Activated T-helper 1 cell treated with anti-CD3 and anti-CD28 coated beads, Interleukin-12 subunit alpha, Interleukin-12 subunit beta, Interleukin-2, Interleukin-4 antibody, amounts not matched to agents 30 ng/mL and 10 ng/mL and 1 ng/mL, durations not matched to agents 14 hours and 24 hours and 36 hours (primary cell): ENCODE measurements around the gene C5orf15. TPM values are rescaled to one million over a fixed set of nuclear protein-coding genes. Genes with fewer than 3 reads are reported as not detected.
A peak's percentile ranks its signal among the peaks of the same experiment; 100 is the strongest.
"Not testable (repeated sequence)": the region's sequence is repeated elsewhere in the genome, so short reads cannot be mapped to it uniquely, and the experiment has no call there.

ENCODE experiments used
- DNase-seq: peaks from one replicate; pipeline ENCODE4 v3.0.0; 2021; ENCODE audit warnings: low spot score
- H3K27ac Mint-ChIP-seq: one replicate; pipeline ENCODE4 v1.8.0; 2021; ENCODE audit warnings: mild to moderate bottlenecking, mixed read lengths
- H3K27me3 Mint-ChIP-seq: one replicate; pipeline ENCODE4 v1.8.0; 2022; ENCODE audit warnings: mild to moderate bottlenecking, moderate library complexity, mixed read lengths; ENCODE audit not compliant: insufficient read depth
- H3K36me3 Mint-ChIP-seq: one replicate; pipeline ENCODE4 v1.8.0; 2021; ENCODE audit warnings: low read depth, mixed read lengths
- H3K4me1 Mint-ChIP-seq: one replicate; pipeline ENCODE4 v1.8.0; 2021; ENCODE audit warnings: low read depth, mixed read lengths
- H3K4me3 Mint-ChIP-seq: one replicate; pipeline ENCODE4 v1.8.0; 2021; ENCODE audit warnings: mild to moderate bottlenecking, moderate library complexity, mixed read lengths
- H3K9me3 Mint-ChIP-seq: one replicate; pipeline ENCODE4 v1.8.0; 2021; ENCODE audit warnings: mixed read lengths
- intact Hi-C: fragments of 100-400 bp; cut with micrococcal nuclease; formaldehyde crosslinking; loops from one replicate; pipeline ENCODE4 v1.15.1; 2024
- total RNA-seq: library from RNA; stranded (reverse); gene quantifications from 2 replicates; pipeline ENCODE4 v1.2.3, GENCODE V29; 2022

Gene C5orf15
- total RNA-seq, 1 donor from 2014 or later = 50.0 TPM

DNA sequence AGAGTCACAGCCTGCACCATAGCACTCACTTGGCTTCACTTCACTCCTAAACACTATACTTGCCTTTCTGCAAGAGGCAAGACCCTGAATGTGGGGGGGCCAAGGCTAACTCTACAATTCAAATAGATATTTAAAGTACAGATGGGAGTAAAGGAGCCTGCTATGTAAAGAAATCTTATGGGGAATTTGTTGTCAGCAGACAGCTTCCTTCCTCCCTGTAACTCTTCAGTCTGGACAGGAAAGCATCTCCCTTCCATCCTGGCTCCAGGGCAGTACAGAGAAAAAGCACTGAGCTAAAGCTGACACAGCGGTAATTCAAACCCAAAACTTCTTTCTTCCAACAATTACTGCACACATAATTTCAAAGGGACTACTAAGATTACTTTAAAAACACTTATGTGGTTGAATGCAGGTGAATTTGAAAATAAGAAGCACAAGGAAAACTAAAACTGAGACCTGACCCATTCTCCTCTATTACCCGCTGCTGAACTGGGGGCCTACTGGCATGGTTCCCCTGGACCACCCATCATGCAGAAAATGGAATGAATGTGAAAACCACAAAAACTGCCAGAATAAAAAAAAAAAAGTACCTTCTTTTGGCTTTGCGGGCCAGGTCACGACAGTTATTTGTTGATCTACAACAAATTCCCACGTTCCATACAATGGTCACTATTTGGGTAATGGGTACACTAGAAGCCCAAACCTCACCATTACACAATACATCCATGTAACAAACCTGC lies 22.9 kb upstream of the C5orf15 start:
- Mint-ChIP-seq H3K27me3 (no peaks in the 10 kb centered on the region), H3K4me3 (no peak overlapping the region), H3K27ac (no peak overlapping the region), H3K4me1 (peaks cover 23% of the 10 kb centered on the region), H3K9me3 (no peaks in the 10 kb centered on the region), H3K36me3 (peaks cover 27% of the 10 kb centered on the region)
- intact Hi-C loops = no loop called here
- no peak for DNase-seq

- intact Hi-C loops = no loop called here
- H3K27me3 Mint-ChIP-seq = no peaks in the 10 kb centered on the region
- H3K4me1 Mint-ChIP-seq = peaks cover 19% of the 10 kb centered on the region
- H3K4me3 Mint-ChIP-seq = no peak overlapping the region
- no peak overlapping the region for H3K27ac Mint-ChIP-seq
- peaks cover 32% of the 10 kb centered on the region for H3K36me3 Mint-ChIP-seq
- H3K9me3 Mint-ChIP-seq = no peaks in the 10 kb centered on the region
- DNase-seq = no peak
Observed at GRCh38 chr5:133990396-133990795, 22.0 kb upstream of the C5orf15 start.

GRCh38 chr5:133985540-133986180 lies 17.2 kb upstream of the C5orf15 start:
- no peak overlapping the region for H3K4me3 Mint-ChIP-seq
- DNase-seq = no peak
- H3K27me3 Mint-ChIP-seq = no peaks in the 10 kb centered on the region
- no peaks in the 10 kb centered on the region for H3K9me3 Mint-ChIP-seq
- H3K36me3 Mint-ChIP-seq = peaks cover 50% of the 10 kb centered on the region
- no peak overlapping the region for H3K27ac Mint-ChIP-seq
- intact Hi-C loops = no loop called here
- peaks cover 13% of the 10 kb centered on the region for H3K4me1 Mint-ChIP-seq

GRCh38 chr5:133983674-133984073 lies 15.2 kb upstream of the C5orf15 start:
- peaks cover 47% of the 10 kb centered on the region for H3K36me3 Mint-ChIP-seq
- intact Hi-C loops = no loop called here
- no peaks in the 10 kb centered on the region for H3K9me3 Mint-ChIP-seq
- H3K27me3 Mint-ChIP-seq = no peaks in the 10 kb centered on the region
- no peak for DNase-seq
- H3K27ac Mint-ChIP-seq = no peak overlapping the region
- peaks cover 12% of the 10 kb centered on the region for H3K4me1 Mint-ChIP-seq
- no peak overlapping the region for H3K4me3 Mint-ChIP-seq

DNA sequence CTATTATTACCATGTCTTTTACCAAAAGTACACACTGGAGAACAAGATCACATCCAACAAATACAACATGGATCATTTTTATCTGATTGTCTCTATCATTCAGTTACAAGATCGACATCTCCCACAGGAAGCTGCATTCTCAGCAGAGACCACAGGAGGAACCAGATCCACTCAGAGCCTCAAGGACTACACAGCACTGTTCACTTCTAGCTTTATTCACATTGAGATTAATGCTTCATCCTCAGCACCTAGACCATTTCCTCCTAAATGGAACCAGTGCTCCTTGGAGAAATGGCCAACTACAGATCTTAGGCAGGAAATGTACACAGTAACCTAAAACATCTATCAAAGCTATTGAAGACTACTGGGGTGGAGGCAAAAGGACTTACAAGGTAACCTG lies 13.3 kb upstream of the C5orf15 start:
- Mint-ChIP-seq H3K36me3 (peaks cover 52% of the 10 kb centered on the region), H3K27me3 (no peaks in the 10 kb centered on the region), H3K27ac (no peak overlapping the region)

DNA sequence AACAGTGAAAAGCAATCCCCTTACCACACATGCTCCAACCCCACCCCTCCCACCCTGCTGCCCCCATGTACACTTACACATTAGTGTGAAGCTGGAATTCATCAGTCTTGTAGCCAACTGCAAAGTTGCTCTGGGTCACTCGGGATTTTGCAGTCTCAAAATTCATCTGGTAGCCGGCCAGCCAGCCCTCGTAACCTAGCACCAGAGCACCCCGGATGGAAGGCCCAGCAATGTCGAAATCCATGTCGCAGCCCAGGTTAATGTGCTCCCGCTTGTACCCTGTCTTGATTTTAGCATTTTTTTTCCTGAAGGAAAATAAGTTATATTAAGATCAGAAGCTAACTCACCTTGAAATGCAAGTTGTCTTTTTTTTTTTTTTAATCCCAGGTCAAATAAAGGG lies 12.2 kb upstream of the C5orf15 start:
- Mint-ChIP-seq H3K36me3 (peaks cover 52% of the 10 kb centered on the region), H3K4me3 (no peak overlapping the region), H3K4me1 (peaks cover 31% of the 10 kb centered on the region), H3K27ac (no peak overlapping the region), H3K9me3 (no peaks in the 10 kb centered on the region), H3K27me3 (no peaks in the 10 kb centered on the region)
- no peak for DNase-seq
- intact Hi-C loops = no loop called here

More for the DNA sequence above, 13.3 kb upstream of the C5orf15 start:
- Mint-ChIP-seq H3K4me1 (peaks cover 29% of the 10 kb centered on the region), H3K9me3 (no peaks in the 10 kb centered on the region), H3K4me3 (no peak overlapping the region)
- intact Hi-C loops = no loop called here
- no peak for DNase-seq

DNA sequence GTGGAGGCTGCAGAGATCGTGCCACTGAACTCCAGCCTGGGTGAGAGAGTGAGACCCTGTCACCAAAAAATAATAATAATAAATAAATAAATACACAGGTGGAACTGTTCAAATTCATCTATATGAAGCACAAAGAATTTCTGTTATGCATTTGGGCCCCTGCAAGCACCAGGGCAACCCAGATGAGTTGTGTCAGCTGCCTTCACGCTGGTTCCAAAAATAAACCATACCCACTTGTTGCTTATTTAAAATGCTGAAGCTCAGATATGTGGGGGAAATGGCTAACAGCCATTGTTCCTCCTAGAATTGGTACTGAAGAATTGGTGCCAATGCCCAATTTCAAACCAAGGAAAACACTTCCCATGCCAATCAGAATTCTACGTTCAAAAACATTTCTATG lies 10.5 kb upstream of the C5orf15 start:
- no peak for DNase-seq
- no peaks in the 10 kb centered on the region for H3K9me3 Mint-ChIP-seq
- H3K4me1 Mint-ChIP-seq = peaks cover 34% of the 10 kb centered on the region
- no peak overlapping the region for H3K4me3 Mint-ChIP-seq
- no peak overlapping the region for H3K27ac Mint-ChIP-seq
- H3K36me3 Mint-ChIP-seq = peaks cover 47% of the 10 kb centered on the region
- intact Hi-C loops = no loop called here
- no peaks in the 10 kb centered on the region for H3K27me3 Mint-ChIP-seq

- Mint-ChIP-seq H3K4me1 (peaks cover 34% of the 10 kb centered on the region), H3K27ac (peak overlapping the region; percentile 73), H3K36me3 (peaks cover 50% of the 10 kb centered on the region), H3K9me3 (no peaks in the 10 kb centered on the region), H3K27me3 (no peaks in the 10 kb centered on the region), H3K4me3 (no peak overlapping the region)
- intact Hi-C loops = loop anchor here (1.0 kb wide), 1 partner anchor 10 kb away; the partner anchor contains the start of gene C5orf15
- DNase-seq = no peak
Observed at GRCh38 chr5:133977858-133978257, 9.4 kb upstream of the C5orf15 start.

DNA sequence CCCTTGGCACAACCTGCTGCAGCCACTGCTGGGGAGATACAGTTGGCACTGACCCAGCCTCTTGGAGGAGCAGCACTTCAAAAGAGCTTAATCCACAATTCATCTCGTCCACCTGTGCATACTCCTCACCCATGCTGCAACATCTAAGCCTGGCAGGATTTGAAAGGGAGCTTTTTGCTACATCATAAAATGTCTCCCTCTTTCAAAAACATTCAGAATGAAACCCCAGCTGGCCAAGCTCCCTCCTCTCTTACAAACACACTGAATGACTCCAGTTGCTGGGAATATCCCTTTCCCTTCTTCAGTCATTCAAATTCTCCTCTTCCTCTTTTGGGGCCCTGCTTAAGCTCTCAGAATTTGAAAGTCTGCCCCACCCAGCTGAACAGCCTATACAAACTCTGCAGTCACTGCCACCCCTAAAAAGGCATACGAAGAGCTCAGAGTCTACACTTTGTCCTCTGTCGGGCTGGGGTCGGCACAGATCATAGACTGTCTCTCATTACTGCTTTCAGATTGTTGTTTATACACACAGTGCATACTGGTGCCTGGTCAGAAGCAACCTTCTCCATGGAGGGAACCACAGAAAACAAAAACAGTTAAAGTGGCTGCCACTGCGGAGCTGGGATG lies 8.8 kb upstream of the C5orf15 start:
- no peak overlapping the region for H3K4me3 Mint-ChIP-seq
- peak overlapping the region; percentile 73 for H3K27ac Mint-ChIP-seq
- intact Hi-C loops = loop anchor here (1.0 kb wide), 1 partner anchor 9 kb away; the partner anchor contains the start of gene C5orf15
- peaks cover 50% of the 10 kb centered on the region for H3K36me3 Mint-ChIP-seq
- DNase-seq = no peak
- peaks cover 34% of the 10 kb centered on the region for H3K4me1 Mint-ChIP-seq
- no peaks in the 10 kb centered on the region for H3K9me3 Mint-ChIP-seq
- H3K27me3 Mint-ChIP-seq = no peaks in the 10 kb centered on the region

- peak overlapping the region; percentile 55 for H3K27ac Mint-ChIP-seq
- H3K9me3 Mint-ChIP-seq, DNase-seq, intact Hi-C loops, H3K4me3 Mint-ChIP-seq, H3K27me3 Mint-ChIP-seq: not testable (repeated sequence)
- H3K4me1 Mint-ChIP-seq = peaks cover 25% of the 10 kb centered on the region
- peaks cover 42% of the 10 kb centered on the region for H3K36me3 Mint-ChIP-seq
Observed at GRCh38 chr5:133975546-133975945, 7.1 kb upstream of the C5orf15 start.

DNA sequence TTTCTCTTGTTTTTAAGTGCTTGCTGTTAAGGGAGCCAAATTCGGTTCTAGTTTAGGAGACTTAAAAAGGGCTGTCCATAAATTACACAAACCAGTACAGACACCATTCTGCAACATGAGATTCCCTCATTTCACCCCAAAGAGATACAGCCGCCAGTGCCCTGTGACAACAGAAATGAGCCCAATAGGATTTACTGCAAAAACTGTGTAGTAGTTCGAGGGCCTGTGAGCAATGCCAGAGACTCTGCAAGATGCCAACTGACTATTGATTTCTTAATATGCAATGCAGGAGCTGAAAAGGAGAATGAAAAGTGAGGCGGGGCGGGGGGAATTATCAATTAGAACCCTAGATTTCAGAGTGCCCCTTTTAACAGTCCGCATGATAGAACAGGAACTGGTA lies 5.7 kb upstream of the C5orf15 start:
- no peaks in the 10 kb centered on the region for H3K27me3 Mint-ChIP-seq
- intact Hi-C loops = no loop called here
- peaks cover 34% of the 10 kb centered on the region for H3K4me1 Mint-ChIP-seq
- no peaks in the 10 kb centered on the region for H3K9me3 Mint-ChIP-seq
- no peak for DNase-seq
- peaks cover 41% of the 10 kb centered on the region for H3K36me3 Mint-ChIP-seq
- no peak overlapping the region for H3K4me3 Mint-ChIP-seq
- H3K27ac Mint-ChIP-seq = no peak overlapping the region

DNA sequence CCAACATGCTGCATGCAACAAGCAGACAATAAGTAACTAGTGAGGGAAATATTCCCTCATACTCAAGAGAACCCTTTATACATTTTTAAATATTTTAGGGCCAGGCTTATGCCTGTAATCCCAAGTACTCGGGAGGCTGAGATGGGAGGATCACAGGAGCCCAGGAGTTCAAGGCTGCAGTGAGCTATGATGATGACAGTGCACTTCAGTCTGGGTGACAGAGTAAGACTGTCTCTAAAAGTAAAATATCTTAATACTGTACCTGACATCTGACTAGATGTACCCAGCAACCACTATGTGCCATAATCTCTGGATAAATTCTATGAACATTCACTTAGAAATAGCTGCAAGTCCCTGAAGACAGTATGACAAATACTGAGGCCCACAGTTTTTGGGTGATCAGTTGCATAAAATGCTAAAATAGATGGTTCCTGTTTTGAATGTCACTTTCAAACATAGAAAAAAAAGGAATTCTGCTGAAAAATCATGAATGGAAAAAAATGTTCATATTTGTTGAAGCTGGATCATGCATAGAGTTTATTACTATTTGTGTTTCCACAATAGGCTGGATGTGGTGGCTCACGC lies 2.0 kb upstream of the C5orf15 start:
- peak overlapping the region; percentile 69 for H3K27ac Mint-ChIP-seq
- H3K36me3 Mint-ChIP-seq = peaks cover 32% of the 10 kb centered on the region
- peak overlapping the region; percentile 98 for H3K4me3 Mint-ChIP-seq
- no peak for DNase-seq
- no peaks in the 10 kb centered on the region for H3K9me3 Mint-ChIP-seq
- no peaks in the 10 kb centered on the region for H3K27me3 Mint-ChIP-seq
- intact Hi-C loops = no loop called here
- H3K4me1 Mint-ChIP-seq = peaks cover 37% of the 10 kb centered on the region
